Activated CD8-positive, alpha-beta memory T cell treated with anti-CD3 and anti-CD28 coated beads for 1 hour (primary cell): Measurements from ENCODE around the gene ALG1.

ENCODE experiments used
- DNase-seq, 2 donors: peaks; one replicate each; pipeline ENCODE4 v3.0.0-alpha.2; 2020; ENCODE audit warnings: low read depth in 1 of 2; ENCODE audit errors: extremely low read depth in 1 of 2

ALG1 gene

GRCh38 chr16:5071681-5072333 is at the start of gene ALG1:
Gene ALG1 (plus strand): TSS chr16:5071843. CDS start chr16:5071850, 7 bp downstream.
- DNase-seq = peak; percentile 71 to 83

- no peak for DNase-seq
Observed at GRCh38 chr16:5022521-5022920, 49.1 kb upstream of the ALG1 start.

- DNase-seq = no peak
Observed at GRCh38 chr16:5024632-5025031, 47.0 kb upstream of the ALG1 start.

GRCh38 chr16:5025171-5025632 is 46.4 kb upstream of the ALG1 start:
- DNase-seq = no peak

GRCh38 chr16:5026664-5027063 is 45.0 kb upstream of the ALG1 start:
- no peak for DNase-seq

- no peak for DNase-seq
Observed at GRCh38 chr16:5027086-5027485, 44.6 kb upstream of the ALG1 start.

GRCh38 chr16:5027575-5028235 is 43.9 kb upstream of the ALG1 start:
- no peak for DNase-seq

GRCh38 chr16:5028950-5029475 is 42.6 kb upstream of the ALG1 start:
- DNase-seq = no peak

- no peak for DNase-seq
Observed at GRCh38 chr16:5030251-5030870, 41.3 kb upstream of the ALG1 start.

- DNase-seq = no peak
Observed at GRCh38 chr16:5031601-5032000, 40.0 kb upstream of the ALG1 start.

- no peak for DNase-seq
Observed at GRCh38 chr16:5032748-5033167, 38.9 kb upstream of the ALG1 start.

GRCh38 chr16:5033256-5034166 is 38.1 kb upstream of the ALG1 start, which contains the start of gene NAGPA:
Gene NAGPA (minus strand): TSS chr16:5033935. CDS start chr16:5033914, 21 bp downstream.
- DNase-seq = peak; percentile 51 to 75

GRCh38 chr16:5034167-5034523 is 37.5 kb upstream of the ALG1 start:
- DNase-seq = no peak

GRCh38 chr16:5035909-5036227 is 35.8 kb upstream of the ALG1 start:
- no peak for DNase-seq

GRCh38 chr16:5036228-5037156 is 35.2 kb upstream of the ALG1 start:
- no peak for DNase-seq

GRCh38 chr16:5040451-5040850 is 31.2 kb upstream of the ALG1 start:
- no peak for DNase-seq

- DNase-seq = no peak
Observed at GRCh38 chr16:5041600-5042133, 30.0 kb upstream of the ALG1 start.

GRCh38 chr16:5042574-5043171 is 29.0 kb upstream of the ALG1 start:
- no peak for DNase-seq

- DNase-seq = no peak
Observed at GRCh38 chr16:5044011-5044540, 27.6 kb upstream of the ALG1 start.
